Stimulated activated CD8-positive, alpha-beta memory T cell treated with anti-CD3 and anti-CD28 coated beads, Interleukin-7, amount 100 ng/mL, for 48 hours (primary cell): ENCODE measurements around the gene PDE3A.

Experiments
- DNase-seq, 2 donors: peaks; one replicate each; pipeline ENCODE4 v3.0.0-alpha.2; 2020; ENCODE audit warnings: low read depth in 1 of 2; ENCODE audit errors: extremely low read depth in 1 of 2

The PDE3A gene

GRCh38 chr12:20453756-20454310 is 85.5 kb downstream of the PDE3A start:
- DNase-seq = no peak

GRCh38 chr12:20455001-20455706 is 86.8 kb downstream of the PDE3A start:
- DNase-seq = no peak

GRCh38 chr12:20457582-20457981 is 89.2 kb downstream of the PDE3A start:
- no peak for DNase-seq

GRCh38 chr12:20458011-20458410 is 89.7 kb downstream of the PDE3A start:
- no peak for DNase-seq

- no peak for DNase-seq
Observed at GRCh38 chr12:20459920-20460319, 91.6 kb downstream of the PDE3A start.

- DNase-seq = no peak
Observed at GRCh38 chr12:20460956-20461355, 92.6 kb downstream of the PDE3A start.

GRCh38 chr12:20463913-20464524 is 95.7 kb downstream of the PDE3A start:
- DNase-seq = no peak

GRCh38 chr12:20469300-20469699 is 101.0 kb downstream of the PDE3A start:
- DNase-seq = no peak

- DNase-seq = no peak
Observed at GRCh38 chr12:20469756-20470155, 101.4 kb downstream of the PDE3A start.

GRCh38 chr12:20472102-20472782 is 103.9 kb downstream of the PDE3A start:
- no peak for DNase-seq

- no peak for DNase-seq
Observed at GRCh38 chr12:20473133-20473532, 104.8 kb downstream of the PDE3A start.

- DNase-seq = no peak
Observed at GRCh38 chr12:20474016-20474415, 105.7 kb downstream of the PDE3A start.

- DNase-seq = no peak
Observed at GRCh38 chr12:20474443-20474842, 106.1 kb downstream of the PDE3A start.

GRCh38 chr12:20475542-20475941 is 107.2 kb downstream of the PDE3A start:
- no peak for DNase-seq

- no peak for DNase-seq
Observed at GRCh38 chr12:20476551-20476950, 108.2 kb downstream of the PDE3A start.

GRCh38 chr12:20477255-20477654 is 108.9 kb downstream of the PDE3A start:
- DNase-seq = no peak

- DNase-seq = no peak
Observed at GRCh38 chr12:20477672-20478071, 109.3 kb downstream of the PDE3A start.

GRCh38 chr12:20482491-20483054 is 114.2 kb downstream of the PDE3A start:
- DNase-seq = no peak

- no peak for DNase-seq
Observed at GRCh38 chr12:20483776-20484175, 115.4 kb downstream of the PDE3A start.

GRCh38 chr12:20486233-20486632 is 117.9 kb downstream of the PDE3A start:
- no peak for DNase-seq

GRCh38 chr12:20487519-20487918 is 119.2 kb downstream of the PDE3A start:
- DNase-seq = no peak
